ENCODE data around the gene GAREM2.

- no peak for TF ChIP-seq CTCF (conservative IDR thresholded peaks at IDR 0.05; ENCODE audit: low read depth, low read length)
- TF ChIP-seq EZH2 (IDR thresholded peaks at IDR 0.05; ENCODE audit: borderline replicate concordance, low read depth, low read length, poor library complexity, severe bottlenecking): no peak
Observed at GRCh38 chr2:26139269-26140183, 33.4 kb upstream of the GAREM2 start.

All from A673 (cell line).